GM10847 (cell line): Measurements from ENCODE around the gene MACROD2.

ENCODE experiments used
- POLR2A ChIP-seq: IDR thresholded peaks from 2 replicates; pipeline ENCODE4 v1.6.1; 2011; ENCODE audit not compliant: insufficient read length; ENCODE audit errors: extremely low read depth

MACROD2 gene

DNA sequence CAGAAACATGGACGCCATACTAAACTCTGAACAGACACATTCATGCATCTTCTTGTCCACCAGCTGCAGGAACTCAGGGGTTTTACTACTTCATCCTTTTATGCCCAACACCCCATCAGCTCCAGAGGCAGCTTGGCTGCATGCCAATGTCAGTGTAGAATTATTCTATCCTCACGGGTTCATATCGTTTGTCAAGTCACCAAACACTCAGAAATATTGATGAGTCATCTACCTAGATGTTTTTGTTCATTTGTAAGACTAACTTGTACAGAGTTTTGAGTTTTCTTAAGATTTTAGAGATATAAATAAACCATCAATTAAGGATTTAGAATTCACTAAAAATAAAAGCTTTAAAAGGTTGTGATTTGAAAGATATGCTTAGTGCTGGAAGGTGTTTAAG, 932.8 kb downstream of the MACROD2 start:
- TF ChIP-seq POLR2A: no peak

DNA sequence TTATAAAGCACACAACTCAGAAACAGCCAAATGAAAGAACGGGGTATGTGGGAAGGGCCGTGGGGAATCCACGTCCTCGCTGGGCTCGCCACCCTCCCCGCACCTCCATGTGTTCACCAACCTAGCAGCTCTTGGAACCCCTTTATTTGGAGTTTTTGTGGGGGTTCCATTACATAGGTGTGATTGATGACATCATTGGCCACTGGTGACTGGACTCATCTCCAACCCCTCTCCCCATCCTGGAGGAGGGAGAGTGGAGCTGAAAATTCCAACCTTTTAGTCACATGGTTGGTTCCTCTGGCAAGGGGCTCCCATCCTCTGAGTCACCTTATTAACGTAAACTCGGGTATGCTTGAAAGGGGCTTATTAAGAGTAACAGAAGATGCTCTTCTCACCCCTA, 934.1 kb downstream of the MACROD2 start:
- TF ChIP-seq POLR2A: no peak

DNA sequence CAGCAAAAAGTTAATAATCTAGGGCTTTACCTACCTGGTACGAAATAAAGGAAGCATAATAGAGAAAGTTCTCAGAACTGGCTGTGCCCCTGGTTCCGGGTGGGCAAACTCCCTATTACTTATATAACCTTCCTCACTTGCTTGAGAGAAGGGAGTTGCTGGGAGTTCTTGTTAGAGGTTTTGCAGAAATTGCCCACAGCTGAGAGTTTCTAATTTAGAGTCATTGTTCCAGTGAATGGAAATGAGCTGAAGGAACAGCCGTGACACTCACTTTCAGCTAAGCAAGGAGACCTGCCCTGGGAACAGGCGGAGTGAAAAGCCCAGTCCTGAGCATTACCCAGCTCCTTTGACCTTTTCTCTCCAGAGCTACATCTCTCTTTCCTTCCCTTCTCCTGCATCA, 936.7 kb downstream of the MACROD2 start:
- TF ChIP-seq POLR2A: no peak

DNA sequence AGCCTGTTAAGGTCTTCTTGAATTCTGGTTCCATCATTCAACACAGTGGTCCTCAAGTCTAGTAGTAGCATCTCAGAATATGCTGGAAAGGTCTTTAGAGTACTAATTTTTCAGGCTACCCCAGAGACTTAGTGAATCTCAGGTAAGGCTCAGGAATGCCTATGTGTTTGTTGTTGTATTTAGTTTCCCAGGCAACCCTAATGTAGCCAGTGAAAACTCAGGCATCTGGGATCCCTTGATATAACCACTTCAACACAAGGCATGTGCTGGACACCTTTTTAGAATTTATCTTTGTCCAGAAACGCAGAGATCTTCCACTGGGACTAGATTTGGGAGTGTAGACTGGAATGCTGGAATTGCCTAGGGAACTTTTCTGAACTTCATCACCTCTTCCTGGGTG, 940.0 kb downstream of the MACROD2 start:
- no peak for TF ChIP-seq POLR2A

DNA sequence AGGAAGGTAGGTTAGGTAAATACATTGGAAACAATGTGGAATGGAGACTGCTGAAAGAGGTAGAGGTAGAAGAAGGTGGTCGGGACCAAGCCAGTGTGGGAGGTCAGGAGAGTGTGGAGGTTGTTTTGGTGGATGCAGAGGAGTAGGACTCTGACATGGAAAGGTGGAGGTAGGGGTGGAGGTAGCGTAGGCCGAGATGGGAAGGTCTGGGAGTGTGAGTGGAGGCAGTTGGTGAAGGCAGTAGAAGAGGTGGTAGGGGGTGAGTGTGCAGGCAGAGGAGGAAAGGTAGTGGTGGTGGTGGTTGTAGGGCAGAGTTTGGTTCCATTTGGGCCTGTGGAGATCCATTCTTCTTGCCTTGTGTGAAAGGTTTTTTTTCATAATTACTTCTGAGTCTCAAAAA, 941.7 kb downstream of the MACROD2 start:
- no peak for TF ChIP-seq POLR2A

DNA sequence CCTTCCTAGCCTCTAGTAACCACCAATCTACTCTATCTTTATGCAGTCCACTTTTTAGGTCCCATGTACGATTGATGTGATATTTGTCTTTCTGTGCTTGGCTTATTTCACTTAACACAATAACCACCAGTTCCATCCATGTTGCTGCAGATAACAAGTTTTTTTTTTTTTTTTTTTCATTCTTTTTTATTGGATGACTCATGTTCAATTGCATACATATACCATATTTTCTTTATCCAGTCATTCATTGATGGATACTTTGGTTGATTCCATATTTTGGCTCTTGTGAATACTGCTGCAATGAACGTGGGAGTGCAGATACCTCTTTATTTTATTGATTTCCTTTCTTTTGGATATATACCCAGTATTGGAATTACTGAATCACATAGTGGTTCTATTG, 942.5 kb downstream of the MACROD2 start:
- no peak for TF ChIP-seq POLR2A

DNA sequence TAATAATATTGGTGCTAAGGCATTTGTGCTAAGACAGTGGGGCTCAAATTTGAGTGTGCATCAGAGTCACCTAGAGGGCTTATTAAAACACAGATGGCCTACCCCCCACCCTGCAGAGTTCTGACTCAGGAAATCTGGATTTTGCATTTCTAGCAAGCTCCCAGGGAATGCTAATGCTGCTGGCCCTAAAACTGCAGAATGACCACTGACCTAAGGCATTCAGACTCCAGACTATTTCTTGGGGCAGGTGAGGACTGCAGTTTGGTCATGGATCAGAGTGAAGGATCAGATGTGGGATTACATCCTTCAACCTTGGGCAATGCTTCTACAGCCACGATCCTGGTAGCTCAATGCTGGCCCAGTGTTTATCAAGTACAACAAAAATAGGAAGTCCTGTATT, 952.2 kb downstream of the MACROD2 start:
- TF ChIP-seq POLR2A: no peak

DNA sequence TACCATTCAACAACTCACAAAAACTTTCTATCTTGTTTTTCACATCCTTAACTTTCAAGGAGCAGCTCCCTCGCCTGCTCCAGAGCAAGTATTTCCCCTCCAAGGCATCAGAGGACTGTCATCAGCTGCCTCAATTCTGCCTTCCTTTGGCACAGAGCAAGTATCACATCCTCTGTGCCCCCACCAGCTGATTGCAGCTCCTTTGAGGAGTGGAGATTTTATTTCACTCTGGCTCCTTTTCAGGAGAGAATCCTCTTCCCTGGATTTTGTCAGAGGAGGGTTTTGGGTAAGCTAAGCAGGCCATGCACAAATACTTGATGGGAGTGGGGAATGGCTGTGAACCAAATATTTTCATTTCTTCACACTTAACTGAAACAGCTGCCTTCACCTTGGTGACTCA, 952.6 kb downstream of the MACROD2 start:
- no peak for TF ChIP-seq POLR2A

DNA sequence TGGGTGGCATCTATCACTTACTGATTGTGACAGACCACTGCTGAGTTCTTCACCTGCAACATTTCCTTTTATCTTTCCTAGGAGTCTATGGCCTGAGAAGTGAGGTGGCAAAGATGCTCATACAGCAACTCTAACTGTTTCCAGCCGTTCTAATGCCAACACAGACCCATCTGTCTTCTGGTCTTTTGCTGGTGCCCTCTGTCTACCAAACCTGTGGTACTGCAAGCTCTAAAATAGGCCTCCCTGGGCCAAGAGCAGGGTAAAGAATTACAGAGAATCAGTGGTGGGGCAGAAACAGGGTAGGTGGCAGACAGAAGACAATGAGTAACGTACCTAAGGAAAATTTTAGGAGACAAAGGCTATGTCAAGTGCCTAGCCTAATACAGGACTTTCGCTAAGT, 953.1 kb downstream of the MACROD2 start:
- TF ChIP-seq POLR2A: no peak

DNA sequence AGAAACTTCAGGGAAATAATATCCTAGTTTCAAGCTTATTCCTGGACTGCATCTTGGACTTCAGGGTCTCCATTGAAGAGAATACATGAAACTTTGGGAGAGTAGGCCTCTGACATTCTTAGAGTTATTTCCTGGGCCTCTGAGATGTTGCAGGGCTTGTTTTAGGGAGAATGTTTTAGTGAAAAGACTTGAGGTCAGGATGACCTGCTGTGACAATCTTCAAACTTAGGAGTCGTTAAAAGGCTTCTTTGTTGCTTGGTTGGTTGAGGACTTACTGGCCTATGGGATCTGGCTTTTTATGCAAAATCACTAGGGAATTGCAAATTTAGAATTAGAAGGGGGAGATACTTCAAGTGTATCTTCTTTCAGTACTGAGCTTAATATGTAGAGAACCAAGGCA, 955.3 kb downstream of the MACROD2 start:
- TF ChIP-seq POLR2A: no peak

DNA sequence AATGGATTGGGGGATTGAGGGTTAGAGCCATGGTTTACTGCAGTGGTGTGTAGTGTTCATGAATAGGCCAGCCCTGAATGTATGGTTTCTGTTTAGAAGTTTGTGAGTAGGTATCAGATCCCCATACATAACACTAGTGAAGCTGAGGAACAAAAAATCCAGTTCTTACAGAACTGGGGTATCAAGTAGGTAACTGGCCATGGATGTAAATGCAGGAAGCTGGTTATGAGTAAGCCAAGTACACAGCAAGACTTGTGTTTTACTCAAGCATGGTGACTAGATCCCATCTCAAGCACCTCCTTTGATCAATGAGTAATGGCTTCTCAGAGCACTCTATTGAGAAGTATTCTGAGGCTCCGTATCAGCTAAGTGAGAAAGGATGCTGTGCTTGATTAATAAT, 955.8 kb downstream of the MACROD2 start:
- no peak for TF ChIP-seq POLR2A

DNA sequence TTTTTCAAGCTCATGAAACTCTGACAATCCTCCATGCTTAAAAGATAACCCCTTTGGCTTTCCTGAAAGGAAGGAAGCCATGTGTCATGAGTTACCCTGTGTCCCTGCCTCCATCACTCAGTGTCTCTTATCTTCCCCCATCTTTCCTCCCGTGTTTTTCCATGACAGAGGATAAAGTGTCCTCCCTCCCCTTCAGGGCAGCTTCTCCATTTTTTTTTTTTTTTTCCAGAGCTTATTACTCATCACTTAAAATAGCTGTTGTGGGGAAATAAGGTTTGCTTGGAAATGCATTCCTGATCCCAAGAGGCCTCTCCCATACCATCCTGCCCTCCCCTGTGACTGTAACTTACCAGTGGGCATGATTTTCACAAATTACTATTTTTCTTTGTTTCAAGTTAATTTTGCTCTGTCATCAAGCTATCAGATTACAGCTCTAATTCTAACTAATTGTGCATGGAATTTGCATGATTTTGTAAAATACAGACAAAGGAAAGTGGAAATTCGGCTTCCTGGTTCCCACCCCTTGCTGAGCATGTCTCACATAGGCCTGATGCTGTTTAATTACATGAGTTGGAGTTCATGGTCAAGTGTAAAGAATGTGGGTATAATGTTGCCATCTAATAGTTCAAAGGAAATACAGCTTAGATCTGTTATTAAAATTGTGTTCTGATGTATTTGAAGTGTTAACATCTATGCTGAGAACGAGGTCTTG, 956.5 kb downstream of the MACROD2 start:
- TF ChIP-seq POLR2A: no peak

DNA sequence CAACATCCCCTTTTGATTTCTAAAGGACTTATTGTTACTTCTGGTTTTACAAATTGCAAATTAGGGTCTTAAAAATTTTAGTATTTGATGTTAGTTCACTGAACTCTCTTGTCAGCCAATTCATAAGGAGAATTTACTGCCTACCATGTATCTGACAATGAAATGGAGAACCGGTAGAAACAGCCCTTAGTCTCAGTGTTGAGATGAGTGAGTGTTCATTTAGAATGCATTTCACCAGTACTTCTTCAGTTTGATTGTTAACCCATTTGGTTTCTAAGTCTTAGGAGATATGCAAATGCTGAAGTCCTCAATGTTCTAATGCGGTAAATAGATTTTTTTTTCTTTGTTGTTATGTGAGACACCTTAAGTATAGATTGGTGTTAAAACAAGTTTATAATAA, 958.4 kb downstream of the MACROD2 start:
- no peak for TF ChIP-seq POLR2A

DNA sequence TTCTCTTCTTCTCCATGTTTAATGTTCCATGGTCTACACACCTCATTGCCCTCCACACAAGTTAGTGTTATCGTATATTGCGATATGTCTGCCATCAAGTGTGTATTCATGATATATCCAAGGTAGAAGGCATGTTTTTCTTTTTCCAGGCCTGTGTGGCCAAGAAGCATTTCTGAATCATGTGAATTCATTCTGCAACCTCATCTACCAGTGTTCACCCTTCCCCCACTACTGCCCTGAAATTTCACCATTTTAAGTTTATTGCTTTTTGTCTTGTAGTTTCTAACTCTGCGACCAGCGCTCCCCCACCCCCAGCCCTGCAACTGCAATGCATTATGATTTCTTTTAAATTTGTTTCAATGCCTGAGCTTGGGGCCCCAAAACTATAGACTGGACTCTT, 960.1 kb downstream of the MACROD2 start:
- no peak for TF ChIP-seq POLR2A

DNA sequence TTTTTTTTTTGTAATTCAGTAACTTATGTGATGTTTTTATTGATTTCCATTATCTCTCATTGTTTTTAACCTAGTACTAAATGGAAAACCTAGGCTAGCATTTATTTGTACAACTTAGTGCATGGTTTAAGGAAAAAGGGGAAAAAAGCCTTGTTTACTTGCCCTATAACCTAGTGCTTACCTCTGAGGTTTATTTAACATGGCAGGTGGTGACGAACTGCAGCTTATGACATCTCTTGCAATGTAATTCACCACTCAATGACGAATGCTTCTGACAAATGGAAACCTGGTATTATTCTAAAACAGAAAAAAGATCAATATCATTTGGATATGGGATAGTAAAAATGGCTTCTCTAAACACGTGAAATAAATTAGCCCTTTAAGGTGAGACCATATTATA, 960.7 kb downstream of the MACROD2 start:
- TF ChIP-seq POLR2A: no peak

DNA sequence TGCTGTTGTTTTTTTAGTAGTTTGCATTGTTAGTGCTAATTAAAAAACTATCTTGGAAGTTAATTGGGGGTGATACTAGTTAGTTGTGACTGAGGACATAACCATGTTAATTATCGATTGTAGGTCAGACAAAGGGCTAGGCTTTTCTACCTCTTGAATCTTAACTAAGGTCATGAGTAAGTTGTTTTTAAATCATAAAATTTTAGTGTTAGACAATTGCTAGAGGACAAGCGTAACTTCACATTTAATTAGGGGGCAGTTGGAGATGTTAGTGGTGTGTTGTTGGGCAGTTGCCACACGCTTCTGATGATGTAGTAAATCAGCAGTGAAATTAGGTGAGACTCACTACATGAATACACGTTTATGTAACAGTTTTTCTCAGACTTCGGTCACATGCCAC, 961.2 kb downstream of the MACROD2 start:
- TF ChIP-seq POLR2A: no peak

DNA sequence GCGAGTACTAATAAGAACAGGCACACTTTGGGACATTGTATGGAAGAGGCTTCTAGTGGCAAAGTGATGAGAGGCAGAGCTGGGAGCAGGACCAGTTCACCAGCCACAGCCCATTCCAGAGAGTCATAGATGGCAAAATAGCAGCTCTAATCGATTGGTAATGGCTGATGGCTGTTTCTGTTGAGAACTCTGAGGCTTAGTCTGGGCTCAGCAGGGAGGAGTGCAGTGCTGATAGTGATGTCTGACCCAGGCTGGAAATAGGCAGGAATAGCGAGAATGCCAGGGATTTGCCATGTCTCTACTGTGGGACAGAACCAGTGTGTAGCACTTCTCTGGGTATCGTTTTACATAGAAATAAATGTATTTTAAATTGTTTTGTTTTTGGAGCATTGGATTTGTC, 962.1 kb downstream of the MACROD2 start:
- TF ChIP-seq POLR2A: no peak
